ENCODE data around the gene DYRK1A.

DNA sequence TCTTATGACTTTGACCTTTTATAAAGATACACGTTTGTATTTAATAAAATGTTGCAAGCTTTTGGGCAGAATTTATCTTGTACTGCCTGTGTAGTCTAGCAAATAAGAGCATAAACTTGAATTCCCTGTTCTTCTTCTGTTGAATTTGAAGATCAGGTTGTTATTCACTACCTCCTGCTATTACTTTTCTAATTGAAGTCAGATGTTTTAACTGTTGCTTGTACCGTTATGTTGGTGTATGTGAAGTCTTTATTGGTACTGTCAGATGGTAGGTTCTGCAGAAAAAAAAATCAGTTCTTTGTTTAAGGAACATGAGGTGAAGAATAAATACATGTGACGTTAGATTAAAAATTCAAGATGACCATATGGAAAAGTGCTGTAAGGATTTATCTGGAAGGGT, 69.1 kb downstream of the DYRK1A start:
- TF ChIP-seq TAF1 (IDR thresholded peaks at IDR 0.05; ENCODE audit: low read depth) (no peak), MXI1 (conservative IDR thresholded peaks at IDR 0.05; ENCODE audit: poor library complexity, severe bottlenecking) (no peak), POLR2AphosphoS5 (IDR thresholded peaks at IDR 0.05) (no peak)
